Parathyroid adenoma (tissue), 2 donors: ENCODE data around the gene CAPN7.

Source experiments
- H2AFZ ChIP-seq: fragments of 300-600 bp; sonication (generic); one replicate; pipeline ENCODE4 v1.7.0; 2017; ENCODE audit warnings: antibody characterized with exemption, mild to moderate bottlenecking
- H3K27ac ChIP-seq: fragments of 300-600 bp; sonication (generic); one replicate; pipeline ENCODE4 v1.7.0; 2017
- H3K27me3 ChIP-seq: fragments of 300-600 bp; sonication (generic); one replicate; pipeline ENCODE4 v1.7.0; 2017; ENCODE audit warnings: low read length; ENCODE audit not compliant: control insufficient read depth, insufficient read depth
- H3K36me3 ChIP-seq: fragments of 300-600 bp; sonication (generic); one replicate; pipeline ENCODE4 v1.7.0; 2017; ENCODE audit warnings: low read length; ENCODE audit not compliant: control insufficient read depth, insufficient read depth
- H3K4me1 ChIP-seq: fragments of 300-600 bp; sonication (generic); one replicate; pipeline ENCODE4 v1.7.0; 2017; ENCODE audit warnings: control low read depth
- H3K4me2 ChIP-seq: fragments of 300-600 bp; sonication (generic); one replicate; pipeline ENCODE4 v1.7.0; 2017; ENCODE audit warnings: low read length
- H3K4me3 ChIP-seq: fragments of 300-600 bp; sonication (generic); one replicate; pipeline ENCODE4 v1.7.0; 2017; ENCODE audit warnings: low read depth, low read length
- H3K79me2 ChIP-seq: fragments of 300-600 bp; sonication (generic); one replicate; pipeline ENCODE4 v1.7.0; 2017; ENCODE audit warnings: control low read depth
- H3K9ac ChIP-seq: fragments of 300-600 bp; sonication (generic); one replicate; pipeline ENCODE4 v1.7.0; 2017; ENCODE audit warnings: mild to moderate bottlenecking
- H3K9me3 ChIP-seq: fragments of 300-600 bp; sonication (generic); one replicate; pipeline ENCODE4 v1.7.0; 2017; ENCODE audit warnings: low read length; ENCODE audit not compliant: control insufficient read depth
- TF ChIP-seq, protein P1 (sequence below): fragments of 300-600 bp; sonication (generic); IDR thresholded peaks from one replicate; pipeline ENCODE4 v1.7.0; 2017; ENCODE audit warnings: antibody characterized with exemption, mild to moderate bottlenecking
- donor health status: primary hyperparathyroidism.

Gene CAPN7

DNA sequence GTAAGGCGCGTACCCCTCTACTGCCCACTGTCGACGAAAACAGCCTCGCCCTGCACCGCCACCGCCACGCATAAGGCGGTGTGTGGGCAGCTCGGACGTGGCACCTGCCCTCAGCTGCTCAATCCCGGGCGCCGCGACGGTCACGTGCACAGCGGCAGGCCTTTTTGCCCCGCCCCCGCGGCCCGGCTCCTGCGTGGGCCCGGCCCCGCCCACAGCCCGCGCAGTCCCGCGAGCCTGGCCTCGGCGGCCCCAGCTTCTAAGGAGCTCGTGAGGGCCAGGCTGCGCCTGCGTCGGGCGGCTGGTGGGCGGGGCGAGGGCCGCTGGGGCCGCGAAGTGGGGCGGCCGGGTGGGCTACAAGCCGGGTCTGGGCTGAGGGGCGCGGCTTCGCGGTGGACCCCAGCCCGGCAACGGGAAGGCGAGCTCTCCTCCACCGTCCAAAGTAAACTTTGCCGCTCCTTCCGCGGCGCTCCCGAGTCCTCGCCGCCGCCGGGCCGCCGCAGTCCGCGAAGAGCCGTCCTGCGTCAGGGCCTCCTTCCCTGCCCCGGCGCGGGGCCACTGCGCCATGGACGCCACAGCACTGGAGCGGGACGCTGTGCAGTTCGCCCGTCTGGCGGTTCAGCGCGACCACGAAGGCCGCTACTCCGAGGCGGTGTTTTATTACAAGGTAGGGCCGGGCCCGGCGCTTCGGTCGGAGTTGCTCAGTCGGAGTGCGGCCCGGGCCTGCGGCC lies at the start of gene CAPN7:
TSS of gene CAPN7 (plus strand) at position 313 of the 728 bp plus-strand sequence. CDS start at position 563, 250 bp downstream.
- H3K4me1 ChIP-seq, result peaks cover 3% of the 10 kb centered on the region
- peak within 1 kb of the TSS; percentile 82 for H3K9ac ChIP-seq
- no peaks in the 10 kb centered on the region for H3K36me3 ChIP-seq
- peak within 1 kb of the TSS; percentile 98 for H2AFZ ChIP-seq
- H3K4me3 ChIP-seq, result peak within 1 kb of the TSS; percentile 98
- peaks cover 16% of the 10 kb centered on the region for H3K79me2 ChIP-seq
- H3K4me2 ChIP-seq, result peak within 1 kb of the TSS; percentile 99
- no peaks in the 10 kb centered on the region for H3K27me3 ChIP-seq
- TF ChIP-seq, protein P1, sequence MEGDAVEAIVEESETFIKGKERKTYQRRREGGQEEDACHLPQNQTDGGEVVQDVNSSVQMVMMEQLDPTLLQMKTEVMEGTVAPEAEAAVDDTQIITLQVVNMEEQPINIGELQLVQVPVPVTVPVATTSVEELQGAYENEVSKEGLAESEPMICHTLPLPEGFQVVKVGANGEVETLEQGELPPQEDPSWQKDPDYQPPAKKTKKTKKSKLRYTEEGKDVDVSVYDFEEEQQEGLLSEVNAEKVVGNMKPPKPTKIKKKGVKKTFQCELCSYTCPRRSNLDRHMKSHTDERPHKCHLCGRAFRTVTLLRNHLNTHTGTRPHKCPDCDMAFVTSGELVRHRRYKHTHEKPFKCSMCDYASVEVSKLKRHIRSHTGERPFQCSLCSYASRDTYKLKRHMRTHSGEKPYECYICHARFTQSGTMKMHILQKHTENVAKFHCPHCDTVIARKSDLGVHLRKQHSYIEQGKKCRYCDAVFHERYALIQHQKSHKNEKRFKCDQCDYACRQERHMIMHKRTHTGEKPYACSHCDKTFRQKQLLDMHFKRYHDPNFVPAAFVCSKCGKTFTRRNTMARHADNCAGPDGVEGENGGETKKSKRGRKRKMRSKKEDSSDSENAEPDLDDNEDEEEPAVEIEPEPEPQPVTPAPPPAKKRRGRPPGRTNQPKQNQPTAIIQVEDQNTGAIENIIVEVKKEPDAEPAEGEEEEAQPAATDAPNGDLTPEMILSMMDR, result peak; percentile 62
- H3K27ac ChIP-seq, result peak within 1 kb of the TSS; percentile 96
- no peaks in the 10 kb centered on the region for H3K9me3 ChIP-seq

DNA sequence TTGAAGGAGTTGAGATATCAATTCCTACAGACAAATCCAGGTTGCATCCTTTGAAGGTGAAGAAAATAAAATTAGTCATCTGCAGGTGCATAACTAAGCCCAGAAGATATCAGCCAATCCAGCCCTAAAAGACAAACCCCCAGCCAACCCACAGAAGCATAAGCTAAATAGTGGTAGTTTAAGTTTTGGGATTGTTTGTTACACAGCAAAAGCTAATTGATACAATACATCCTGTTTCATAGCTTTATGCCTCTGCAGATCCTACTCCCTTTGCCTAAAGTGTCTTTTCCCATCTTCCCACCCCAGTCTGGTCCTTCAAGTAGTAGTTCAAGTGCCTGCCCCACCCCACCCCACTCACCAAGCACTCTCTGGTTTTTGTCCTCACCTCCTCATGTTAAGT lies 48.6 kb upstream of the CAPN7 start:
- H3K4me2 ChIP-seq, result no peak overlapping the region
- H3K9ac ChIP-seq, result no peak overlapping the region
- H3K4me1 ChIP-seq, result no peaks in the 10 kb centered on the region
- no peaks in the 10 kb centered on the region for H3K36me3 ChIP-seq
- no peak overlapping the region for H3K27ac ChIP-seq
- H3K4me3 ChIP-seq, result no peak overlapping the region
- TF ChIP-seq, protein P1, result no peak
- H3K79me2 ChIP-seq, result no peaks in the 10 kb centered on the region
- no peak overlapping the region for H2AFZ ChIP-seq
- no peaks in the 10 kb centered on the region for H3K27me3 ChIP-seq
- H3K9me3 ChIP-seq, result no peaks in the 10 kb centered on the region

DNA sequence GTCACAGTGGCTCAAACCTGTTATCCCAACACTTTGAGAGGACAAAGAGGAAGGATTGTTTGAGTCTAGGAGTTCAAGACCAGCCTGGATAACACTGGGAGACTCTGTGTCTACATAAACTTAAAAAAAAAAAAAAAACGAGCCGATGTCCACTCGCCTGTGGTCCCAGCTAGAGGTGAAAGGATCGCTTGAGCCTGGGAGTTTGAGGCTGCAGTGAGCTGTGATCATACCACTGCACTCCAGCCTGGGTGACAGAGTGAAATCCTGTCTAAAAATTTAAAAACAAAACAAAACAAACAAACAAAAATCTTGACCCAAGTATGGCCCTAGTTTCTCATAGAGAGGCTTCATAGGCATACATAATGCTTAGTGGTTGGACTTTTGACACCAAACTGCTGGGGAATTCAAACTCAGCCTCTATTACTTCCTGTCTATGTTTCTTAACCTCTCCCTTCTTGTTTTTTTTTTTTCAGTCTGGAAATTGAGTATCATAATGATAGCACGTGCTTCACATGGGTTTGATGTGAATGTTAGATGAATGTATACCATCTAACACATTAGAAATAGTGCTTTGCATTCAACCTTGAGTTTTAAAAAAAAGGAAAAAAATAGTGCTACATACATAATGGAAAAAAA lies 46.4 kb upstream of the CAPN7 start:
- Histone ChIP-seq H3K36me3 (no peaks in the 10 kb centered on the region), H3K27ac (no peak overlapping the region), H3K27me3 (no peaks in the 10 kb centered on the region), H2AFZ (no peak overlapping the region), H3K4me3 (no peak overlapping the region), H3K9ac (no peak overlapping the region), H3K4me2 (no peak overlapping the region), H3K79me2 (no peaks in the 10 kb centered on the region), H3K4me1 (no peaks in the 10 kb centered on the region), H3K9me3 (no peaks in the 10 kb centered on the region)
- TF ChIP-seq, protein P1, result no peak

DNA sequence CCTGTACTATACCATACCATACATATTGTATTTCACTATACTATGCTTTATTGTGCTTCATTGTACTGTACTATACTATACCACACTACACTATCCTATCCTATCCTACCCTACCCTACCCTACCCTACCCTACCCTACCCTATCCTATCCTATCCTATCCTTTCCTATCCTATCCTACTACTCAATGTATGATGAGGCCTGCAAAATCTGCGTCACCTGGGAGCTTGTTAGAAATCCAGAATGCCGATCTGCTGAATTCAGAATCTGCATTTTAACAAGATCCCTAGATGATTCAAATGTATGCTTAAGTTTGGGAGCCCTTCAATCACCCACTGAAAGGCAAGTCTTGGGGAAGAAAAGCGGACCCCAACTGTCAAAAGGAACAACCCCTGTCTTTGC lies 45.4 kb upstream of the CAPN7 start:
- H3K9ac ChIP-seq, result no peak overlapping the region
- no peaks in the 10 kb centered on the region for H3K79me2 ChIP-seq
- no peaks in the 10 kb centered on the region for H3K4me1 ChIP-seq
- no peaks in the 10 kb centered on the region for H3K36me3 ChIP-seq
- TF ChIP-seq, protein P1, result no peak
- H3K4me3 ChIP-seq, result no peak overlapping the region
- H2AFZ ChIP-seq, result no peak overlapping the region
- no peaks in the 10 kb centered on the region for H3K9me3 ChIP-seq
- no peak overlapping the region for H3K27ac ChIP-seq
- no peak overlapping the region for H3K4me2 ChIP-seq
- H3K27me3 ChIP-seq, result no peaks in the 10 kb centered on the region
